WTC11 (cell line): Measurements from ENCODE around the gene SLAMF6. TPM values are rescaled to one million over a fixed set of nuclear protein-coding genes. Genes with fewer than 3 reads are reported as not detected.

Experiments used
- ATAC-seq: fragments of 200-7000 bp; cut with Tn5 transposase; 2 replicates; pipeline ENCODE4 v1.10.0; 2021; ENCODE audit warnings: mild to moderate bottlenecking, moderate library complexity
- CTCF ChIA-PET: fragments of 300-600 bp; sonication (Branson Sonifier 250); formaldehyde crosslinking; loops from one replicate; lab custom pipeline; 2021; ENCODE audit warnings: antibody characterized with exemption; lab: Charles Lee
- POLR2A ChIA-PET: fragments of 350-600 bp; sonication (Branson Sonifier 250); formaldehyde crosslinking; loops from one replicate; lab custom pipeline; 2021; ENCODE audit warnings: antibody characterized with exemption; lab: Charles Lee
- DNase-seq: peaks from one replicate; pipeline ENCODE4 v3.0.0; 2021; ENCODE audit warnings: low spot score
- H3K27ac Mint-ChIP-seq: 2 replicates; pipeline ENCODE4 v1.8.0; 2021; ENCODE audit warnings: mixed read lengths
- H3K27me3 Mint-ChIP-seq: 2 replicates; pipeline ENCODE4 v1.8.0; 2021; ENCODE audit warnings: low read depth, mild to moderate bottlenecking, moderate library complexity, mixed read lengths
- H3K36me3 Mint-ChIP-seq: 2 replicates; pipeline ENCODE4 v1.8.0; 2021; ENCODE audit warnings: mixed read lengths
- H3K4me1 Mint-ChIP-seq: 2 replicates; pipeline ENCODE4 v1.8.0; 2022; ENCODE audit warnings: mixed read lengths
- H3K4me3 Mint-ChIP-seq: 2 replicates; pipeline ENCODE4 v1.8.0; 2021; ENCODE audit warnings: mild to moderate bottlenecking, moderate library complexity, mixed read lengths
- H3K9me3 Mint-ChIP-seq: 2 replicates; pipeline ENCODE4 v1.8.0; 2021; ENCODE audit warnings: mixed read lengths
- ATF3 ChIP-seq: sonication (generic); formaldehyde crosslinking; conservative IDR thresholded peaks from 2 replicates; pipeline ENCODE4 v1.8.1; 2022; ENCODE audit warnings: mild to moderate bottlenecking, missing genetic modification reagents
- CBFB ChIP-seq: sonication (generic); formaldehyde crosslinking; IDR thresholded peaks from 2 replicates; pipeline ENCODE4 v1.8.1; 2022; ENCODE audit warnings: mild to moderate bottlenecking, low read depth, missing genetic modification reagents
- ELF4 ChIP-seq: sonication (generic); formaldehyde crosslinking; IDR thresholded peaks from 2 replicates; pipeline ENCODE4 v1.8.1; 2022; ENCODE audit warnings: low read depth, mild to moderate bottlenecking, moderate library complexity, missing genetic modification reagents
- FOXJ3 ChIP-seq: sonication (generic); formaldehyde crosslinking; IDR thresholded peaks from 2 replicates; pipeline ENCODE4 v1.9.0; 2021; ENCODE audit warnings: missing genetic modification reagents, mild to moderate bottlenecking, borderline replicate concordance
- FOXK1 ChIP-seq: sonication (generic); formaldehyde crosslinking; IDR thresholded peaks from 2 replicates; pipeline ENCODE4 v1.8.0; 2022; ENCODE audit warnings: mild to moderate bottlenecking, moderate library complexity, missing genetic modification reagents
- MXD4 ChIP-seq: fragments of 250-450 bp; sonication (Bioruptor Pico); IDR thresholded peaks from 2 replicates; pipeline ENCODE4 v1.8.0; 2021; ENCODE audit warnings: mild to moderate bottlenecking, moderate library complexity, borderline replicate concordance
- NFYB ChIP-seq: sonication (generic); formaldehyde crosslinking; conservative IDR thresholded peaks from 2 replicates; pipeline ENCODE4 v1.8.0; 2022; ENCODE audit warnings: low read depth, missing genetic modification reagents
- PREB ChIP-seq: sonication (generic); formaldehyde crosslinking; IDR thresholded peaks from 2 replicates; pipeline ENCODE4 v1.8.1; 2022; ENCODE audit warnings: mild to moderate bottlenecking, missing genetic modification reagents, moderate library complexity, borderline replicate concordance
- RELA ChIP-seq: sonication (generic); formaldehyde crosslinking; IDR thresholded peaks from 2 replicates; pipeline ENCODE4 v1.8.1; 2022; ENCODE audit warnings: missing genetic modification reagents, mild to moderate bottlenecking, borderline replicate concordance
- SMAD3 ChIP-seq: sonication (generic); formaldehyde crosslinking; IDR thresholded peaks from 2 replicates; pipeline ENCODE4 v1.8.0; 2022; ENCODE audit warnings: missing genetic modification reagents, mild to moderate bottlenecking, borderline replicate concordance
- TEAD1 ChIP-seq: sonication (generic); formaldehyde crosslinking; IDR thresholded peaks from 2 replicates; pipeline ENCODE4 v1.8.0; 2022; ENCODE audit warnings: mild to moderate bottlenecking, missing genetic modification reagents
- ZBTB21 ChIP-seq: sonication (generic); formaldehyde crosslinking; IDR thresholded peaks from 2 replicates; pipeline ENCODE4 v1.8.1; 2023; ENCODE audit warnings: mild to moderate bottlenecking, missing genetic modification reagents, borderline replicate concordance
- ZBTB43 ChIP-seq: sonication (generic); formaldehyde crosslinking; IDR thresholded peaks from 2 replicates; pipeline ENCODE4 v1.8.1; 2023; ENCODE audit warnings: mild to moderate bottlenecking, missing genetic modification reagents
- ZNF219 ChIP-seq: sonication (generic); formaldehyde crosslinking; IDR thresholded peaks from 2 replicates; pipeline ENCODE4 v1.8.0; 2023; ENCODE audit warnings: missing genetic modification reagents, mild to moderate bottlenecking, borderline replicate concordance
- total RNA-seq: library from RNA; stranded (reverse); gene quantifications from 3 replicates; pipeline ENCODE4 v1.2.3, GENCODE V29; 2021
- TF ChIP-seq, protein P1 (sequence below): fragments of 250-450 bp; sonication (Bioruptor Pico); IDR thresholded peaks from 2 replicates; pipeline ENCODE4 v2.1.2; 2022; ENCODE audit warnings: mild to moderate bottlenecking, moderate library complexity
- TF ChIP-seq, protein P2 (sequence below): fragments of 250-450 bp; sonication (Bioruptor Pico); IDR thresholded peaks from 2 replicates; pipeline ENCODE4 v1.9.0; 2021; ENCODE audit warnings: mild to moderate bottlenecking
- TF ChIP-seq, protein P3 (sequence below): fragments of 250-450 bp; sonication (Bioruptor Pico); IDR thresholded peaks from 2 replicates; pipeline ENCODE4 v1.9.0; 2021; ENCODE audit warnings: moderate library complexity, mild to moderate bottlenecking, inconsistent platforms, borderline replicate concordance

Gene SLAMF6
- total RNA-seq, 1 experiment from 2014 or later = not detected

GRCh38 chr1:160460683-160461287 is 62.3 kb downstream of the SLAMF6 start:
- no peak for TF ChIP-seq FOXJ3 (CRISPR knock-in tag)
- no peak for TF ChIP-seq ZBTB43 (CRISPR knock-in tag)
- no peak for TF ChIP-seq RELA
- no peak for TF ChIP-seq ZBTB21 (CRISPR knock-in tag)
- TF ChIP-seq FOXK1 (CRISPR knock-in tag) = no peak
- TF ChIP-seq, all 79 proteins: peak for 0
- H3K27me3 Mint-ChIP-seq = 0 out of 2 replicates have a peak, but pooled peaks cover 2% of the 10 kb centered on the region
- H3K27ac Mint-ChIP-seq = no peak overlapping the region
- peaks cover 24% of the 10 kb centered on the region for H3K4me1 Mint-ChIP-seq
- DNase-seq (no peak), ATAC-seq (no peak; the same call in 1 of the 2 replicates)
- H3K36me3 Mint-ChIP-seq = no peaks in the 10 kb centered on the region
- POLR2A ChIA-PET = no interaction called here
- H3K4me3 Mint-ChIP-seq = no peak overlapping the region
- CTCF ChIA-PET = no interaction called here
- no peaks in the 10 kb centered on the region for H3K9me3 Mint-ChIP-seq

DNA sequence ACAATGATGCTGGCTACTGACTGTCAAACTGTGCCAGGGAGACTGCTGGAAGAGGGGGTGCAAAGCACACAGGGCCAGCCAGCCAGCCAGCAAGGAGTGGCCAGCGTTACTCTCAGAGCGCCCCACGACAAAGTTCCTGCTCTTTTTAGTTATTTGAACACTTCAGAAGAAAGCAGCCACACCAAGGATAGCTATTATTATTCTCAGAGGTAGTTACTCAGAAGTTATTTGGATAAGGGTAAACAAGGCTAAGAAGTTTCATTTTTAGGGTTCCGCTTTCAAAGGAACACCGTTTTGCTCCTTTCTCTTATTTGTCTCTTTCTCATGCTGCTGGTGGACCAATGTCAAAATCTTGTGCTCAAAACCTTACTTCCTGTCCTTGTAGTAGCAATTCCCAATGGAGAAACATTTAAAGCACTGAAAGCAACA is 62.8 kb downstream of the SLAMF6 start:
- no peak overlapping the region for H3K27ac Mint-ChIP-seq

More for the DNA sequence above, 62.8 kb downstream of the SLAMF6 start:
- ChIA-PET POLR2A (no interaction called here), CTCF (interaction anchor here (1.4 kb wide), 1 partner anchor 10 kb away, joined by 3 read pairs; no protein-coding TSS in a partner anchor)
- ATAC-seq = no peak
- no peaks in the 10 kb centered on the region for H3K36me3 Mint-ChIP-seq
- H3K4me3 Mint-ChIP-seq = no peak overlapping the region
- peaks cover 24% of the 10 kb centered on the region for H3K4me1 Mint-ChIP-seq
- 0 out of 2 replicates have a peak, but pooled peaks cover 2% of the 10 kb centered on the region for H3K27me3 Mint-ChIP-seq
- TF ChIP-seq SMAD3 (CRISPR knock-in tag) (no peak), PREB (no peak), TEAD1 (CRISPR knock-in tag) (no peak), ELF4 (CRISPR knock-in tag) (no peak), ZNF219 (no peak), MXD4 (no peak), ATF3 (no peak), NFYB (CRISPR knock-in tag) (no peak), FOXK1 (CRISPR knock-in tag) (no peak), CBFB (no peak)
- TF ChIP-seq, protein P1, sequence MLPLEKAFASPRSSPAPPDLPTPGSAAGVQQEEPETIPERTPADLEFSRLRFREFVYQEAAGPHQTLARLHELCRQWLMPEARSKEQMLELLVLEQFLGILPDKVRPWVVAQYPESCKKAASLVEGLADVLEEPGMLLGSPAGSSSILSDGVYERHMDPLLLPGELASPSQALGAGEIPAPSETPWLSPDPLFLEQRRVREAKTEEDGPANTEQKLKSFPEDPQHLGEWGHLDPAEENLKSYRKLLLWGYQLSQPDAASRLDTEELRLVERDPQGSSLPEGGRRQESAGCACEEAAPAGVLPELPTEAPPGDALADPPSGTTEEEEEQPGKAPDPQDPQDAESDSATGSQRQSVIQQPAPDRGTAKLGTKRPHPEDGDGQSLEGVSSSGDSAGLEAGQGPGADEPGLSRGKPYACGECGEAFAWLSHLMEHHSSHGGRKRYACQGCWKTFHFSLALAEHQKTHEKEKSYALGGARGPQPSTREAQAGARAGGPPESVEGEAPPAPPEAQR = no peak
- TF ChIP-seq, protein P2, sequence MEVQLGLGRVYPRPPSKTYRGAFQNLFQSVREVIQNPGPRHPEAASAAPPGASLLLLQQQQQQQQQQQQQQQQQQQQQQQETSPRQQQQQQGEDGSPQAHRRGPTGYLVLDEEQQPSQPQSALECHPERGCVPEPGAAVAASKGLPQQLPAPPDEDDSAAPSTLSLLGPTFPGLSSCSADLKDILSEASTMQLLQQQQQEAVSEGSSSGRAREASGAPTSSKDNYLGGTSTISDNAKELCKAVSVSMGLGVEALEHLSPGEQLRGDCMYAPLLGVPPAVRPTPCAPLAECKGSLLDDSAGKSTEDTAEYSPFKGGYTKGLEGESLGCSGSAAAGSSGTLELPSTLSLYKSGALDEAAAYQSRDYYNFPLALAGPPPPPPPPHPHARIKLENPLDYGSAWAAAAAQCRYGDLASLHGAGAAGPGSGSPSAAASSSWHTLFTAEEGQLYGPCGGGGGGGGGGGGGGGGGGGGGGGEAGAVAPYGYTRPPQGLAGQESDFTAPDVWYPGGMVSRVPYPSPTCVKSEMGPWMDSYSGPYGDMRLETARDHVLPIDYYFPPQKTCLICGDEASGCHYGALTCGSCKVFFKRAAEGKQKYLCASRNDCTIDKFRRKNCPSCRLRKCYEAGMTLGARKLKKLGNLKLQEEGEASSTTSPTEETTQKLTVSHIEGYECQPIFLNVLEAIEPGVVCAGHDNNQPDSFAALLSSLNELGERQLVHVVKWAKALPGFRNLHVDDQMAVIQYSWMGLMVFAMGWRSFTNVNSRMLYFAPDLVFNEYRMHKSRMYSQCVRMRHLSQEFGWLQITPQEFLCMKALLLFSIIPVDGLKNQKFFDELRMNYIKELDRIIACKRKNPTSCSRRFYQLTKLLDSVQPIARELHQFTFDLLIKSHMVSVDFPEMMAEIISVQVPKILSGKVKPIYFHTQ (CRISPR knock-in tag) = no peak
- TF ChIP-seq, protein P3, sequence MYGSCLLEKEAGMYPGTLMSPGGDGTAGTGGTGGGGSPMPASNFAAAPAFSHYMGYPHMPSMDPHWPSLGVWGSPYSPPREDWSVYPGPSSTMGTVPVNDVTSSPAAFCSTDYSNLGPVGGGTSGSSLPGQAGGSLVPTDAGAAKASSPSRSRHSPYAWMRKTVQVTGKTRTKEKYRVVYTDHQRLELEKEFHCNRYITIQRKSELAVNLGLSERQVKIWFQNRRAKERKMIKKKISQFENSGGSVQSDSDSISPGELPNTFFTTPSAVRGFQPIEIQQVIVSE (CRISPR knock-in tag) = no peak
- no peaks in the 10 kb centered on the region for H3K9me3 Mint-ChIP-seq
- DNase-seq = no peak
